ENCODE measurements around the gene PMVK. TPM values are rescaled to one million over a fixed set of nuclear protein-coding genes. Genes with fewer than 3 reads are reported as not detected.

The PMVK gene
- polyA plus RNA-seq, 1 donor, result 34.9 TPM

GRCh38 chr1:154881820-154882535, 54.5 kb downstream of the PMVK start:
- DNase-seq, result no peak

- no peak for DNase-seq
Observed at GRCh38 chr1:154880671-154881070, 55.8 kb downstream of the PMVK start.

GRCh38 chr1:154879038-154879421, 57.5 kb downstream of the PMVK start:
- no peak for DNase-seq

GRCh38 chr1:154878371-154879037, 58.0 kb downstream of the PMVK start:
- DNase-seq, result peak; percentile 67

- DNase-seq, result no peak
Observed at GRCh38 chr1:154877370-154877974, 59.0 kb downstream of the PMVK start.

- no peak for DNase-seq
Observed at GRCh38 chr1:154876842-154877369, 59.6 kb downstream of the PMVK start.

Other genes starting within 250 kb of the PMVK start
- 2.3 TPM for gene KCNN3, start 66.4 kb downstream of the PMVK start, polyA plus RNA-seq (ENCODE audit: insufficient read length)
- gene PBXIP1, start 19.4 kb upstream of the PMVK start, polyA plus RNA-seq (ENCODE audit: insufficient read length), result 59.6 TPM
- 42.6 TPM for gene PYGO2, start 25.1 kb upstream of the PMVK start, polyA plus RNA-seq (ENCODE audit: insufficient read length)
- gene SHC1, start 34.0 kb upstream of the PMVK start, polyA plus RNA-seq (ENCODE audit: insufficient read length), result 84.1 TPM
- gene CKS1B, start 38.0 kb upstream of the PMVK start, polyA plus RNA-seq (ENCODE audit: insufficient read length), result 110 TPM
- gene FLAD1, start 46.6 kb upstream of the PMVK start, polyA plus RNA-seq (ENCODE audit: insufficient read length), result 32.4 TPM
- 0.93 TPM for gene LENEP, start 56.9 kb upstream of the PMVK start, polyA plus RNA-seq (ENCODE audit: insufficient read length)
- 11.5 TPM for gene ZBTB7B, start 66.1 kb upstream of the PMVK start, polyA plus RNA-seq (ENCODE audit: insufficient read length)
- 2.5 TPM for gene DCST2, start 97.1 kb upstream of the PMVK start, polyA plus RNA-seq (ENCODE audit: insufficient read length)
- gene DCST1, start 97.1 kb upstream of the PMVK start, polyA plus RNA-seq (ENCODE audit: insufficient read length), result 0.58 TPM
- gene ADAM15, start 114.6 kb upstream of the PMVK start, polyA plus RNA-seq (ENCODE audit: insufficient read length), result 41.9 TPM
- gene EFNA4, start 127.0 kb upstream of the PMVK start, polyA plus RNA-seq (ENCODE audit: insufficient read length), result 20.2 TPM
- gene EFNA3, start 142.1 kb upstream of the PMVK start, polyA plus RNA-seq (ENCODE audit: insufficient read length), result 6.1 TPM
- gene EFNA1, start 191.2 kb upstream of the PMVK start, polyA plus RNA-seq (ENCODE audit: insufficient read length), result 56.0 TPM
- 57.8 TPM for gene SLC50A1, start 199.1 kb upstream of the PMVK start, polyA plus RNA-seq (ENCODE audit: insufficient read length)
- gene DPM3, start 203.8 kb upstream of the PMVK start, polyA plus RNA-seq (ENCODE audit: insufficient read length), result 26.9 TPM
- gene KRTCAP2, start 236.6 kb upstream of the PMVK start, polyA plus RNA-seq (ENCODE audit: insufficient read length), result 134 TPM
- gene TRIM46, start 237.1 kb upstream of the PMVK start, polyA plus RNA-seq (ENCODE audit: insufficient read length), result 4.4 TPM

Data from left kidney (tissue), 2 donors.